ENCODE measurements around the gene SLC35C1. TPM values are rescaled to one million over a fixed set of nuclear protein-coding genes. Genes with fewer than 3 reads are reported as not detected.

The SLC35C1 gene
- total and polyA plus RNA-seq, 2 of the 13 experiments (the other 11 are each of a cell fraction or from before 2014, with no cell fraction given) = 2.9 to 7.0 TPM

DNA sequence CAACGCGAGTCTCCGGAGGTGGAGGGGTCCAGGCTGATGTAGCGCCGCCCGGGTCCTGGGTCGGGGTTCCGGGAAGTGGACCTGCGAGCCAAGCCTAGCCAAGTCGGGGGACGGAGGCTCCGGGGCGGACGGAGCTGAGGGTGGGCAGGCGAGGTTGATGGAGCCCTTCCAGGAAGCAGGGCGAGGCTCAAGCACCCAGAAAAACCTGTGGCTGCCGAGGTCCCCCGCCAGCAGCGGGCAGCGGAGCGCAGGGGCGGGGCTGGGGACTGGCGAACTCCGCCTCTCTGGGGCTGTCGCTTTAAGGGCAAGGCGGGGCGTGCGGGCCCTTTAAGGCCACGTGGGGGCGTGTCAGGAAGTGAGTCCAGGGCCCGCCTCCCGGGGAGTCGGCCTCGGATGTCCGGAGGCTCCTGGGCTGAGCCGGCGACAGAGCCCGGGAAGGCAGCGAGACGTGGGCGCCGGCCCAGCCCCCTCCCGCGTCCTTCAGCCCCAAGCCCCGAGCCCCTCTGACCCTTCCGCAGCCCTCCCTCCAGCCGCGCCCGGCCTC lies at the start of gene SLC35C1 (continued):
- TF ChIP-seq FOXO1 (CRISPR knock-in tag; IDR thresholded peaks at IDR 0.05) (no peak), GATA4 (IDR thresholded peaks at IDR 0.05; ENCODE audit: borderline replicate concordance, low read depth) (0 out of 2 replicates have a peak, but pooled peaks have one; percentile 26), ATAD3A (CRISPR knock-in tag; IDR thresholded peaks at IDR 0.05) (no peak), ZNF776 (CRISPR knock-in tag; IDR thresholded peaks at IDR 0.05) (no peak), KLF11 (CRISPR knock-in tag; IDR thresholded peaks at IDR 0.05) (0 out of 2 replicates have a peak, but pooled peaks have one; percentile 25), NBN (conservative IDR thresholded peaks at IDR 0.05) (no peak), ZNF138 (CRISPR knock-in tag; IDR thresholded peaks at IDR 0.05; ENCODE audit: low read depth) (no peak), RCOR2 (CRISPR knock-in tag; IDR thresholded peaks at IDR 0.05) (no peak), ZNF672 (CRISPR knock-in tag; IDR thresholded peaks at IDR 0.05) (no peak)
- TF ChIP-seq, protein P1, sequence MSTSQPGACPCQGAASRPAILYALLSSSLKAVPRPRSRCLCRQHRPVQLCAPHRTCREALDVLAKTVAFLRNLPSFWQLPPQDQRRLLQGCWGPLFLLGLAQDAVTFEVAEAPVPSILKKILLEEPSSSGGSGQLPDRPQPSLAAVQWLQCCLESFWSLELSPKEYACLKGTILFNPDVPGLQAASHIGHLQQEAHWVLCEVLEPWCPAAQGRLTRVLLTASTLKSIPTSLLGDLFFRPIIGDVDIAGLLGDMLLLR (CRISPR knock-in tag; IDR thresholded peaks at IDR 0.05) = no peak
- TF ChIP-seq, protein P2, sequence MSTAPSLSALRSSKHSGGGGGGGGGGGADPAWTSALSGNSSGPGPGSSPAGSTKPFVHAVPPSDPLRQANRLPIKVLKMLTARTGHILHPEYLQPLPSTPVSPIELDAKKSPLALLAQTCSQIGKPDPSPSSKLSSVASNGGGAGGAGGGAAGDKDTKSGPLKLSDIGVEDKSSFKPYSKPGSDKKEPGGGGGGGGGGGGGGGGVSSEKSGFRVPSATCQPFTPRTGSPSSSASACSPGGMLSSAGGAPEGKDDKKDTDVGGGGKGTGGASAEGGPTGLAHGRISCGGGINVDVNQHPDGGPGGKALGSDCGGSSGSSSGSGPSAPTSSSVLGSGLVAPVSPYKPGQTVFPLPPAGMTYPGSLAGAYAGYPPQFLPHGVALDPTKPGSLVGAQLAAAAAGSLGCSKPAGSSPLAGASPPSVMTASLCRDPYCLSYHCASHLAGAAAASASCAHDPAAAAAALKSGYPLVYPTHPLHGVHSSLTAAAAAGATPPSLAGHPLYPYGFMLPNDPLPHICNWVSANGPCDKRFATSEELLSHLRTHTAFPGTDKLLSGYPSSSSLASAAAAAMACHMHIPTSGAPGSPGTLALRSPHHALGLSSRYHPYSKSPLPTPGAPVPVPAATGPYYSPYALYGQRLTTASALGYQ (CRISPR knock-in tag; IDR thresholded peaks at IDR 0.05) = peak; percentile 12; the same call in 1 of the 2 replicates
- TF ChIP-seq, protein P3, sequence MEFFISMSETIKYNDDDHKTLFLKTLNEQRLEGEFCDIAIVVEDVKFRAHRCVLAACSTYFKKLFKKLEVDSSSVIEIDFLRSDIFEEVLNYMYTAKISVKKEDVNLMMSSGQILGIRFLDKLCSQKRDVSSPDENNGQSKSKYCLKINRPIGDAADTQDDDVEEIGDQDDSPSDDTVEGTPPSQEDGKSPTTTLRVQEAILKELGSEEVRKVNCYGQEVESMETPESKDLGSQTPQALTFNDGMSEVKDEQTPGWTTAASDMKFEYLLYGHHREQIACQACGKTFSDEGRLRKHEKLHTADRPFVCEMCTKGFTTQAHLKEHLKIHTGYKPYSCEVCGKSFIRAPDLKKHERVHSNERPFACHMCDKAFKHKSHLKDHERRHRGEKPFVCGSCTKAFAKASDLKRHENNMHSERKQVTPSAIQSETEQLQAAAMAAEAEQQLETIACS (CRISPR knock-in tag; IDR thresholded peaks at IDR 0.05) = no peak
- TF ChIP-seq, protein P4, sequence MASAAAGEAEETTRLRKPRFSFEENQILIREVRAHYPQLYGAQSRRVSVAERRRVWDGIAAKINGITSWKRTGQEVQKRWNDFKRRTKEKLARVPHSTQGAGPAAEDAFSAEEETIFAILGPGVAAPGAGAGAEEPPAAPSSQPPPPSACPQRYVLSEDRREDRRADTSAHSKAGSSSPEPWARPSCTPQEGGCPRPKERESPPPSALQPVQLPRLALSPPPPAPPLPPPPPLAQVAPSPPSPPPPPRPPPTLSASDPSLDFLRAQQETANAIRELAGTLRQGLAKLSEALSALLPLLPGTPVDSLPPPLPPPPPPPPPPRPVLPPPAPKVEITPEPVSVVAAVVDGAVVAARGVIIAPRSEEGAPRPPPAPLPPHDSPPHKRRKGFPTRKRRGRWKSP (CRISPR knock-in tag; IDR thresholded peaks at IDR 0.05) = 0 out of 2 replicates have a peak, but pooled peaks have one; percentile 11
- TF ChIP-seq, protein P5, sequence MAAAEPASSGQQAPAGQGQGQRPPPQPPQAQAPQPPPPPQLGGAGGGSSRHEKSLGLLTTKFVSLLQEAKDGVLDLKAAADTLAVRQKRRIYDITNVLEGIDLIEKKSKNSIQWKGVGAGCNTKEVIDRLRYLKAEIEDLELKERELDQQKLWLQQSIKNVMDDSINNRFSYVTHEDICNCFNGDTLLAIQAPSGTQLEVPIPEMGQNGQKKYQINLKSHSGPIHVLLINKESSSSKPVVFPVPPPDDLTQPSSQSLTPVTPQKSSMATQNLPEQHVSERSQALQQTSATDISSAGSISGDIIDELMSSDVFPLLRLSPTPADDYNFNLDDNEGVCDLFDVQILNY (CRISPR knock-in tag; conservative IDR thresholded peaks at IDR 0.05) = no peak
- TF ChIP-seq, protein P6, sequence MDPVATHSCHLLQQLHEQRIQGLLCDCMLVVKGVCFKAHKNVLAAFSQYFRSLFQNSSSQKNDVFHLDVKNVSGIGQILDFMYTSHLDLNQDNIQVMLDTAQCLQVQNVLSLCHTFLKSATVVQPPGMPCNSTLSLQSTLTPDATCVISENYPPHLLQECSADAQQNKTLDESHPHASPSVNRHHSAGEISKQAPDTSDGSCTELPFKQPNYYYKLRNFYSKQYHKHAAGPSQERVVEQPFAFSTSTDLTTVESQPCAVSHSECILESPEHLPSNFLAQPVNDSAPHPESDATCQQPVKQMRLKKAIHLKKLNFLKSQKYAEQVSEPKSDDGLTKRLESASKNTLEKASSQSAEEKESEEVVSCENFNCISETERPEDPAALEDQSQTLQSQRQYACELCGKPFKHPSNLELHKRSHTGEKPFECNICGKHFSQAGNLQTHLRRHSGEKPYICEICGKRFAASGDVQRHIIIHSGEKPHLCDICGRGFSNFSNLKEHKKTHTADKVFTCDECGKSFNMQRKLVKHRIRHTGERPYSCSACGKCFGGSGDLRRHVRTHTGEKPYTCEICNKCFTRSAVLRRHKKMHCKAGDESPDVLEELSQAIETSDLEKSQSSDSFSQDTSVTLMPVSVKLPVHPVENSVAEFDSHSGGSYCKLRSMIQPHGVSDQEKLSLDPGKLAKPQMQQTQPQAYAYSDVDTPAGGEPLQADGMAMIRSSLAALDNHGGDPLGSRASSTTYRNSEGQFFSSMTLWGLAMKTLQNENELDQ (CRISPR knock-in tag; IDR thresholded peaks at IDR 0.05; ENCODE audit: borderline replicate concordance) = no peak

Measured in HepG2 (cell line).